Thoracic aorta (tissue), 2 donors: Measurements from ENCODE around the gene PLK5. TPM values are rescaled to one million over a fixed set of nuclear protein-coding genes. Genes with fewer than 3 reads are reported as not detected.
"Not testable (repeated sequence)": the region's sequence is repeated elsewhere in the genome, so short reads cannot be mapped to it uniquely, and the experiment has no call there.

ENCODE experiments used
- ATAC-seq: fragments of 150-250 bp; one replicate; pipeline ENCODE4 v1.8.0; 2017; ENCODE audit warnings: low read depth; ENCODE audit not compliant: insufficient number of reproducible peaks, low FRiP score
- DNase-seq: peaks from one replicate; pipeline ENCODE4 v3.0.0-alpha.2; 2020; ENCODE audit warnings: low spot score
- H3K27ac ChIP-seq, 2 donors: fragments of 200-600 bp; sonication (generic); 1 replicate in 1 of 2; 2 replicates in 1 of 2; pipeline ENCODE4 v1.5.1; 2016; ENCODE audit warnings: mild to moderate bottlenecking in 2 of 2, moderate library complexity in 2 of 2
- H3K27me3 ChIP-seq: fragments of 200-600 bp; sonication (generic); replicated peaks from 2 replicates; pipeline ENCODE4 v1.6.0; 2016; ENCODE audit warnings: mild to moderate bottlenecking; ENCODE audit not compliant: insufficient read depth
- H3K36me3 ChIP-seq: fragments of 200-600 bp; sonication (generic); one replicate; pipeline ENCODE4 v1.5.1; 2016
- H3K4me1 ChIP-seq, 2 donors: fragments of 200-600 bp; sonication (generic); 1 replicate in 1 of 2; 2 replicates in 1 of 2; pipeline versions ENCODE4 v1.5.1 to v1.6.0; 2016; ENCODE audit warnings: low read depth in 2 of 2, mild to moderate bottlenecking in 1 of 2; ENCODE audit not compliant: control insufficient read depth in 1 of 2
- H3K4me3 ChIP-seq: fragments of 200-600 bp; sonication (generic); 2 replicates; pipeline ENCODE4 v1.5.1; 2016; ENCODE audit warnings: mild to moderate bottlenecking
- H3K9me3 ChIP-seq: fragments of 200-600 bp; sonication (generic); 2 replicates; pipeline ENCODE4 v1.5.1; 2016
- CTCF ChIP-seq: fragments of 200-600 bp; sonication (generic); IDR thresholded peaks from one replicate; pipeline ENCODE4 v1.5.1; 2019; ENCODE audit warnings: antibody characterized with exemption
- total RNA-seq, 2 donors: library from RNA; depleted of rRNA; stranded (reverse); fragments of >200 nt; gene quantifications; one replicate each; pipeline versions ENCODE4 v1.1.0 to v1.2.3, GENCODE V29; 2016

The PLK5 gene
- total RNA-seq, 2 donors from 2014 or later: not detected

GRCh38 chr19:1528596-1529429 is 4.9 kb downstream of the PLK5 start:
- H3K27ac ChIP-seq: no peak overlapping the region
- no peak for TF ChIP-seq CTCF
- DNase-seq: no peak
- H3K4me1 ChIP-seq: peaks cover 0 to 5% of the 10 kb centered on the region in 2 donors
- H3K9me3 ChIP-seq: no peaks in the 10 kb centered on the region
- H3K27me3 ChIP-seq: no peaks in the 10 kb centered on the region
- H3K4me3 ChIP-seq: no peak overlapping the region
- ATAC-seq: no peak
- no peaks in the 10 kb centered on the region for H3K36me3 ChIP-seq

DNA sequence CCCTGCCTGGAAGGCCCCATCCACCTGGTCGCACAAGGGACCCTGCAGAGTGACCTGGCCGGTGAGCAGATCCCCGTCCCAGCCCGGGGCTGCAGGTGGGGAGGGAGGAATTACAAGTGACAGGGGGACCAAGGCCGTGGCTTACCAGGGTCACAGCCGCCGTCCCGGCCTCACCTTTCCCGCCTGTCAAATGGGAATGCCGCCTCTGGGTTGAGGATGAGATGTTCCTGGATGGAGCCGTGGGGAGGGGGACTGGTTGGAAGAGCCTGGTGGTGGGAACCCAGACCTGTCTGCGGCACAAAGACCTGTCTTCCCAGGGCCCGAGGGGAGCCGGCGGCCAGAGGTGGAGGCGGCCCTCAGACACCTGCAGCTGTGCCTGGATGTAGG is 5.5 kb downstream of the PLK5 start:
- H3K4me3 ChIP-seq: no peak overlapping the region
- no peaks in the 10 kb centered on the region for H3K27me3 ChIP-seq
- DNase-seq (no peak), ATAC-seq (no peak)
- no peaks in the 10 kb centered on the region for H3K4me1 ChIP-seq
- H3K9me3 ChIP-seq: no peaks in the 10 kb centered on the region
- no peak for TF ChIP-seq CTCF
- no peak overlapping the region for H3K27ac ChIP-seq
- H3K36me3 ChIP-seq: no peaks in the 10 kb centered on the region

DNA sequence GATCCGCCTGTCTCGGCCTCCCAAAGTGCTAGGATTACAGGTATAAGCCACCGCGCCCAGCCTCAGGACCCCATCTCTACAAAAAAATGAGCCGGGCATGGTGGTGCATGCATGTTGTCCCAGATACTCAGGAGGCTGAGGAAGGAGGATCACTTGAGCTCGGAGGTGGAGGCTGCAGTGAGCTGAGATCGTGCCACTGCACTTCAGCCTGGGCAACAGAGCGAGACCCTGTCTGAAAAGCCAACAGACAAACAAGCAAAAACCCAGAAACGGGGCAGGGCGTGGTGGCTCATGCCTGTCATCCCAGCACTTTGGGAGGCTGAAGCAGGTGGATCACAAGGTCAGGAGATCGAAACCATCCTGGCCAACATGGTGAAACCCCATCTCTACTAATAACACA is 7.0 kb downstream of the PLK5 start:
- H3K36me3 ChIP-seq, ATAC-seq, H3K27ac ChIP-seq, H3K27me3 ChIP-seq, H3K4me3 ChIP-seq, H3K4me1 ChIP-seq, DNase-seq, H3K9me3 ChIP-seq: not testable (repeated sequence)

DNA sequence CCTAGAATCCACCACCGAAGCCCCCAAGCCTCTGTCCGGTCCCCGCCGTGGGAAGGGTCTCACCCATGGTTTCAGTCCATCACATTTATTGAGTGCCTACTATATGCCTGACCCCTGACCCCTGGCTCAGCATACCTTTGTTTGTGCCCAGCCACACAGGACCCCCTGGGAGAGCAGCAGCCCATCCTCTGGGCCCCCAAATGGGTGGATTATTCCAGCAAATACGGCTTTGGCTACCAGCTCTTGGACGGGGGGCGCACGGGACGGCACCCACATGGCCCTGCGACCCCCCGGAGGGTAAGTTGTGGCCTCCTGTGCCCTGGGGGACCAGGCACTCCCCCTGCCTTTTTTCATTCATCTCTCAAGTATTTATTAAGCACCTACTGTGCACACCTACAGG is 7.7 kb downstream of the PLK5 start:
- H3K27me3 ChIP-seq: no peaks in the 10 kb centered on the region
- no peak for DNase-seq

GRCh38 chr19:1532003-1532402 is 8.1 kb downstream of the PLK5 start:
- no peaks in the 10 kb centered on the region for H3K4me1 ChIP-seq

More for the DNA sequence above, 7.7 kb downstream of the PLK5 start:
- Histone ChIP-seq H3K9me3 (no peaks in the 10 kb centered on the region), H3K36me3 (no peaks in the 10 kb centered on the region), H3K4me1 (no peaks in the 10 kb centered on the region), H3K4me3 (no peak overlapping the region), H3K27ac (no peak overlapping the region)
- ATAC-seq: no peak
- no peak for TF ChIP-seq CTCF

More at GRCh38 chr19:1532003-1532402, 8.1 kb downstream of the PLK5 start:
- TF ChIP-seq CTCF: no peak
- DNase-seq (no peak), ATAC-seq (no peak)
- Histone ChIP-seq H3K9me3 (no peaks in the 10 kb centered on the region), H3K27ac (no peak overlapping the region), H3K4me3 (no peak overlapping the region), H3K27me3 (no peaks in the 10 kb centered on the region), H3K36me3 (no peaks in the 10 kb centered on the region)
